Caco-2 (cell line): ENCODE measurements around the gene SNX25. TPM values are rescaled to one million over a fixed set of nuclear protein-coding genes. Genes with fewer than 3 reads are reported as not detected.

Experiments
- BruUV-seq: library from RNA; stranded (reverse); fragments of 400-500 nt; replicated peaks from 2 replicates; lab custom pipeline; 2021; lab: Mats Ljungman, UMichigan
- CTCF ChIA-PET: fragments of 300-600 bp; sonication (Branson Sonifier 250); formaldehyde crosslinking; loops from one replicate; lab custom pipeline; 2022; ENCODE audit warnings: antibody characterized with exemption; lab: Charles Lee
- POLR2A ChIA-PET: fragments of 300-600 bp; sonication (Branson Sonifier 250); formaldehyde crosslinking; loops from one replicate; lab custom pipeline; 2022; ENCODE audit warnings: antibody characterized with exemption; lab: Charles Lee
- DNase-seq, 2 experiments: peaks; one replicate each; pipeline versions ENCODE4 v3.0.0 to v3.0.0-alpha.2; 2020 to 2022
- H3K27me3 ChIP-seq: replicated peaks from 2 replicates; pipeline ENCODE4 v1.6.0; 2011; ENCODE audit warnings: low read length; ENCODE audit not compliant: control insufficient read depth, insufficient read depth
- H3K36me3 ChIP-seq: 2 replicates; pipeline ENCODE4 v1.5.1; 2011; ENCODE audit warnings: low read length; ENCODE audit not compliant: control insufficient read depth, insufficient read depth
- H3K4me1 ChIP-seq: fragments of 250-450 bp; sonication (Bioruptor Pico); 2 replicates; pipeline ENCODE4 v1.5.1; 2020; ENCODE audit warnings: mild to moderate bottlenecking
- H3K4me3 ChIP-seq: 2 replicates; pipeline ENCODE4 v1.5.1; 2011; ENCODE audit warnings: low read depth, mild to moderate bottlenecking, control low read depth, low read length
- H3K9me3 ChIP-seq: fragments of 250-450 bp; sonication (Bioruptor Pico); 2 replicates; pipeline ENCODE4 v1.5.1; 2020; ENCODE audit warnings: mild to moderate bottlenecking, moderate library complexity
- H3K27ac Mint-ChIP-seq: one replicate; pipeline ENCODE4 v1.8.0; 2022; ENCODE audit warnings: mixed read lengths; ENCODE audit not compliant: unreplicated experiment
- H3K27me3 Mint-ChIP-seq: one replicate; pipeline ENCODE4 v1.8.0; 2022; ENCODE audit warnings: mixed read lengths; ENCODE audit not compliant: insufficient read depth, unreplicated experiment
- H3K36me3 Mint-ChIP-seq: one replicate; pipeline ENCODE4 v1.8.0; 2022; ENCODE audit warnings: mild to moderate bottlenecking, mixed read lengths; ENCODE audit not compliant: insufficient read depth, unreplicated experiment
- H3K4me1 Mint-ChIP-seq: one replicate; pipeline ENCODE4 v1.8.0; 2022; ENCODE audit warnings: low read depth, mixed read lengths; ENCODE audit not compliant: unreplicated experiment
- H3K4me3 Mint-ChIP-seq: one replicate; pipeline ENCODE4 v1.8.0; 2022; ENCODE audit warnings: mild to moderate bottlenecking, moderate library complexity, mixed read lengths; ENCODE audit not compliant: unreplicated experiment
- H3K9me3 Mint-ChIP-seq: one replicate; pipeline ENCODE4 v1.8.0; 2022; ENCODE audit warnings: mixed read lengths; ENCODE audit not compliant: unreplicated experiment
- intact Hi-C: fragments of 100-400 bp; cut with micrococcal nuclease; formaldehyde crosslinking; loops from one replicate; pipeline ENCODE4 v1.10.0; 2022; ENCODE audit not compliant: unreplicated experiment
- total RNA-seq: library from RNA; stranded (reverse); gene quantifications from 2 replicates; pipeline ENCODE4 v1.2.3, GENCODE V29; 2022
- TF ChIP-seq, protein P1 (sequence below), 2 experiments: fragments of 200-600 bp in 1 of 2; IDR thresholded peaks; 1 replicate in 1 of 2; 2 replicates in 1 of 2; pipeline versions ENCODE4 v1.5.1 to v1.8.0; 2011 to 2022; ENCODE audit warnings: antibody characterized with exemption in 1 of 2, control low read depth in 1 of 2, inconsistent platforms in 1 of 2, low read depth in 1 of 2, low read length in 1 of 2, mild to moderate bottlenecking in 1 of 2, moderate library complexity in 1 of 2; ENCODE audit not compliant: insufficient read depth in 1 of 2, severe bottlenecking in 1 of 2, unreplicated experiment in 1 of 2

Gene SNX25
- total RNA-seq, 1 experiment from 2014 or later: 9.3 TPM

DNA sequence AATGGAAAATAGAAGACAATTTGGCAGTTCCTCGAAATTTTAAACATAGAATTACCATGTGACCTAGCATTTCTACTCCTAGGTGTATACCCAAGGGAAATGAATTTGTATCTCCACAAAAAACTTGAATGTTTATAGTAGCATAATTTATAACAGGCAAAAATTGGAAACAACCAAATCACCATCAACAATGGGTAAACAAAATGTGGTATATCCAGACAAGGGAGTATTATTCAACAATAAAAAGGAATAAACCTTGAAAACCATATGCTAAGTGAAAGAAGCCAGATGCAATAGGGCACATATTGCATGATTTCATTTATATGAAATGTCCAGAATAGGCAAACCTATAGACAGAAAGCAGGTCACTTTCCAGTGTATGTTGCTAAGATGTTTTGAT is 83.8 kb downstream of the SNX25 start:
- peaks cover 5% of the 10 kb centered on the region for H3K4me1 ChIP-seq
- BruUV-seq: no TSS peak
- TF ChIP-seq, protein P1, sequence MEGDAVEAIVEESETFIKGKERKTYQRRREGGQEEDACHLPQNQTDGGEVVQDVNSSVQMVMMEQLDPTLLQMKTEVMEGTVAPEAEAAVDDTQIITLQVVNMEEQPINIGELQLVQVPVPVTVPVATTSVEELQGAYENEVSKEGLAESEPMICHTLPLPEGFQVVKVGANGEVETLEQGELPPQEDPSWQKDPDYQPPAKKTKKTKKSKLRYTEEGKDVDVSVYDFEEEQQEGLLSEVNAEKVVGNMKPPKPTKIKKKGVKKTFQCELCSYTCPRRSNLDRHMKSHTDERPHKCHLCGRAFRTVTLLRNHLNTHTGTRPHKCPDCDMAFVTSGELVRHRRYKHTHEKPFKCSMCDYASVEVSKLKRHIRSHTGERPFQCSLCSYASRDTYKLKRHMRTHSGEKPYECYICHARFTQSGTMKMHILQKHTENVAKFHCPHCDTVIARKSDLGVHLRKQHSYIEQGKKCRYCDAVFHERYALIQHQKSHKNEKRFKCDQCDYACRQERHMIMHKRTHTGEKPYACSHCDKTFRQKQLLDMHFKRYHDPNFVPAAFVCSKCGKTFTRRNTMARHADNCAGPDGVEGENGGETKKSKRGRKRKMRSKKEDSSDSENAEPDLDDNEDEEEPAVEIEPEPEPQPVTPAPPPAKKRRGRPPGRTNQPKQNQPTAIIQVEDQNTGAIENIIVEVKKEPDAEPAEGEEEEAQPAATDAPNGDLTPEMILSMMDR (IDR thresholded peaks at IDR 0.05; ENCODE audit: insufficient read depth in 1 of 2, low read depth in 1 of 2, low read length in 1 of 2, severe bottlenecking in 1 of 2, unreplicated experiment in 1 of 2): no peak
- H3K27me3 ChIP-seq: no peaks in the 10 kb centered on the region
- no peak for DNase-seq
- CTCF ChIA-PET: no interaction called here
- Mint-ChIP-seq H3K9me3 (no peaks in the 10 kb centered on the region), H3K4me1 (peaks cover 16% of the 10 kb centered on the region), H3K36me3 (no peaks in the 10 kb centered on the region), H3K4me3 (no peak overlapping the region), H3K27me3 (no peaks in the 10 kb centered on the region), H3K27ac (no peak overlapping the region)
- H3K36me3 ChIP-seq: no peaks in the 10 kb centered on the region; the same call in 1 of the 2 replicates
- H3K4me3 ChIP-seq: no peak overlapping the region
- POLR2A ChIA-PET: no interaction called here
- intact Hi-C loops: no loop called here
- H3K9me3 ChIP-seq: no peaks in the 10 kb centered on the region

GRCh38 chr4:185296665-185297460 is 87.5 kb downstream of the SNX25 start:
- H3K4me3 ChIP-seq: no peak overlapping the region
- CTCF ChIA-PET: no interaction called here
- H3K27ac Mint-ChIP-seq: no peak overlapping the region
- H3K4me1 Mint-ChIP-seq: no peaks in the 10 kb centered on the region
- POLR2A ChIA-PET: no interaction called here
- H3K9me3 ChIP-seq: no peaks in the 10 kb centered on the region
- TF ChIP-seq, protein P1 (IDR thresholded peaks at IDR 0.05; ENCODE audit: insufficient read depth in 1 of 2, low read depth in 1 of 2, low read length in 1 of 2, severe bottlenecking in 1 of 2, unreplicated experiment in 1 of 2): no peak
- no peaks in the 10 kb centered on the region for H3K9me3 Mint-ChIP-seq
- no TSS peak for BruUV-seq
- H3K27me3 ChIP-seq: no peaks in the 10 kb centered on the region
- H3K27me3 Mint-ChIP-seq: no peaks in the 10 kb centered on the region
- peaks cover 5% of the 10 kb centered on the region for H3K36me3 Mint-ChIP-seq
- intact Hi-C loops: no loop called here
- no peaks in the 10 kb centered on the region for H3K4me1 ChIP-seq
- H3K4me3 Mint-ChIP-seq: no peak overlapping the region
- no peak for DNase-seq
- no peaks in the 10 kb centered on the region; the same call in 1 of the 2 replicates for H3K36me3 ChIP-seq

GRCh38 chr4:185298728-185299430 is 89.5 kb downstream of the SNX25 start:
- no peaks in the 10 kb centered on the region for H3K4me1 ChIP-seq
- BruUV-seq: no TSS peak
- H3K4me3 ChIP-seq: no peak overlapping the region
- no peak for DNase-seq
- Mint-ChIP-seq H3K36me3 (peaks cover 5% of the 10 kb centered on the region), H3K27ac (no peak overlapping the region), H3K9me3 (no peaks in the 10 kb centered on the region), H3K27me3 (no peaks in the 10 kb centered on the region), H3K4me1 (no peaks in the 10 kb centered on the region), H3K4me3 (no peak overlapping the region)
- H3K9me3 ChIP-seq: no peaks in the 10 kb centered on the region
- H3K36me3 ChIP-seq: no peaks in the 10 kb centered on the region; the same call in 1 of the 2 replicates
- ChIA-PET CTCF (no interaction called here), POLR2A (no interaction called here)
- intact Hi-C loops: no loop called here
- TF ChIP-seq, protein P1 (IDR thresholded peaks at IDR 0.05; ENCODE audit: insufficient read depth in 1 of 2, low read depth in 1 of 2, low read length in 1 of 2, severe bottlenecking in 1 of 2, unreplicated experiment in 1 of 2): no peak
- H3K27me3 ChIP-seq: no peaks in the 10 kb centered on the region
